Measurements from ENCODE around the gene SNX12.

Gene SNX12

GRCh38 chrX:71068044-71068918, at the start of gene SNX12:
TSS of gene SNX12 (minus strand) at chrX:71068334. CDS start at chrX:71068306, 28 bp downstream.
- TF ChIP-seq ZFX (IDR thresholded peaks at IDR 0.05; ENCODE audit: borderline replicate concordance) = no peak
- TF ChIP-seq CTCF (IDR thresholded peaks at IDR 0.05) = no peak
- H3K27ac ChIP-seq = peak within 1 kb of the TSS; percentile 67

- no peak overlapping the region for H3K27ac ChIP-seq
- TF ChIP-seq CTCF (IDR thresholded peaks at IDR 0.05) (no peak), ZFX (IDR thresholded peaks at IDR 0.05; ENCODE audit: borderline replicate concordance) (no peak)
Measured at GRCh38 chrX:71117358-71117757, 49.2 kb upstream of the SNX12 start.

GRCh38 chrX:71111921-71112431, 43.8 kb upstream of the SNX12 start:
- no peak overlapping the region for H3K27ac ChIP-seq

GRCh38 chrX:71111141-71111843, 43.2 kb upstream of the SNX12 start, which contains the start of gene IL2RG:
TSS of gene IL2RG (minus strand) at chrX:71111577. CDS start at chrX:71111539, 38 bp downstream.
- no peak within 1 kb of the TSS for H3K27ac ChIP-seq

More at GRCh38 chrX:71111921-71112431, 43.8 kb upstream of the SNX12 start:
- TF ChIP-seq ZFX (IDR thresholded peaks at IDR 0.05; ENCODE audit: borderline replicate concordance) = no peak

GRCh38 chrX:71109051-71109450, 40.9 kb upstream of the SNX12 start:
- TF ChIP-seq ZFX (IDR thresholded peaks at IDR 0.05; ENCODE audit: borderline replicate concordance) (no peak), CTCF (IDR thresholded peaks at IDR 0.05) (no peak)
- no peak overlapping the region for H3K27ac ChIP-seq

More at GRCh38 chrX:71111141-71111843, 43.2 kb upstream of the SNX12 start, which contains the start of gene IL2RG:
- TF ChIP-seq ZFX (IDR thresholded peaks at IDR 0.05; ENCODE audit: borderline replicate concordance) = no peak
- TF ChIP-seq CTCF (IDR thresholded peaks at IDR 0.05) = no peak

- TF ChIP-seq ZFX (IDR thresholded peaks at IDR 0.05; ENCODE audit: borderline replicate concordance) (no peak), CTCF (IDR thresholded peaks at IDR 0.05) (no peak)
- no peak overlapping the region for H3K27ac ChIP-seq
Measured at GRCh38 chrX:71107762-71108360, 39.7 kb upstream of the SNX12 start.

- no peak overlapping the region for H3K27ac ChIP-seq
- TF ChIP-seq CTCF (IDR thresholded peaks at IDR 0.05) = no peak
- TF ChIP-seq ZFX (IDR thresholded peaks at IDR 0.05; ENCODE audit: borderline replicate concordance) = no peak
Measured at GRCh38 chrX:71107245-71107644, 39.1 kb upstream of the SNX12 start.

All from 22Rv1 (cell line).